Kidney capillary endothelial cell (primary cell): Measurements from ENCODE around the gene KANK3.
"Not testable (repeated sequence)": the region's sequence is repeated elsewhere in the genome, so short reads cannot be mapped to it uniquely, and the experiment has no call there.

ENCODE experiments used
- DNase-seq: peaks from one replicate; pipeline ENCODE4 v3.0.0-alpha.2; 2018; ENCODE audit warnings: low spot score

The KANK3 gene

DNA sequence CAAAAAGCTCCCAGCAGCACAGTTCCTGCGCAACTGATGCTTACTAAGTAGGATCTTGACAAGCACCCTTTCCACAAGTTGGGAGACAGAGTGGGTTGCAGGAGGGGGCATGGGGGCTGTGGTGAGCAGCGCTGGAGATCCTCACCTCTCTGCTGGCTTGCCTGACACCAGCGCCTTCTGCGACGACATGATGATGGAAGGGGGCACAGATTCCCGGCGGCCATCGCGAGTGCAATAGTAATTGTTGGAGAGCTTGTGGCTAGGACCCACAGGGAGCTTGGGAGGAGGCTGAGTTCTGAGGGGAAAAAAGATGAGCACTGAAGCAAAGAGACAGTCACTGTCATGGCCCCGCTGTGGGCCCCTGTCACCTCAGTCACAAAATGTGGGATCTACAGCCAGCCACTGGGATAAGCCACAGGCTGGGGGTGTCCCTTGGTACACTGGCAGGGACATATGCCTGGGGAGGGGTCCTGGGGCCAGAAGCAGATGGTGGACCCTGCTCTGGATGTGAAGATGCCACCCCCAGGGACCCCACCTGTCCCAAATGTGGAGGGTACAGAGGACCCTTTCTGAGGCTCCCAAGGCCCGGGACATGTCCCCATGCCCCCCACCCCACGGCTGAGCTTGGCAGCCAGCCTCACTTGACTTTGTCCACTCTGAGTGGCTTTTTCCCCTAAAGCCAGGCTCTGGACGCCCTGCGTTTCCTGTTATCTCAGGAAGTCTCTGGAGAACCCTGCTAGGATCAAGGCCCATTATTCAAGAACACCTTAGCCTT is 26.5 kb downstream of the KANK3 start:
- DNase-seq: no peak

DNA sequence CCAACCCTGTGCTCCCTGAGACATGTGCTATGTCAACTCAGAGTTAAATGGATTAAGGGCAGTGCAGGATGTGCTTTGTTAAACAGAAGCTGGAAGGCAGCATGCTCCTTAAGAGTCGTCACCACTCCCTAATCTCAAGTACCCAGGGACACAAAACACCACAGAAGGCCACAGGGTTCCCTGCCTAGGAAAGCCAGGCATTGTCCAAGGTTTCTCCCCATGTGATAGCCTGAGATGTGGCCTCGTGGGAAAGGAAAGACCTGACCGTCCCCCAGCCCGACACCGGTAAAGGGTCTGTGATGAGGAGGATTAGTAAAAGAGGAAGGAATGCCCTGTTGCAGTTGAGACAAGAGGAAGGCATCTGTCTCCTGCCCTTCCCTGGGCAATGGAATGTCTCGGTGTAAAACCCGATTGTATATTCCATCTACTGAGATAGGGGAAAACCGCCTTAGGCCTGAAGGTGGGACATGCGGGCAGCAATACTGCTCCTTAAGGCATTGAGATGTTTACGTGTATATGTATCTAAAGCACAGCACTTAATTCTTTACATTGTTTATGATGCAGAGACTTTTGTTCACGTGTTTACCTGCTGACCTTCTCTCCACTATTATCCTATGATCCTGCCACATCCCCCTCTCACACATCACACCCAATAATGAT is 28.0 kb downstream of the KANK3 start:
- DNase-seq: not testable (repeated sequence)

DNA sequence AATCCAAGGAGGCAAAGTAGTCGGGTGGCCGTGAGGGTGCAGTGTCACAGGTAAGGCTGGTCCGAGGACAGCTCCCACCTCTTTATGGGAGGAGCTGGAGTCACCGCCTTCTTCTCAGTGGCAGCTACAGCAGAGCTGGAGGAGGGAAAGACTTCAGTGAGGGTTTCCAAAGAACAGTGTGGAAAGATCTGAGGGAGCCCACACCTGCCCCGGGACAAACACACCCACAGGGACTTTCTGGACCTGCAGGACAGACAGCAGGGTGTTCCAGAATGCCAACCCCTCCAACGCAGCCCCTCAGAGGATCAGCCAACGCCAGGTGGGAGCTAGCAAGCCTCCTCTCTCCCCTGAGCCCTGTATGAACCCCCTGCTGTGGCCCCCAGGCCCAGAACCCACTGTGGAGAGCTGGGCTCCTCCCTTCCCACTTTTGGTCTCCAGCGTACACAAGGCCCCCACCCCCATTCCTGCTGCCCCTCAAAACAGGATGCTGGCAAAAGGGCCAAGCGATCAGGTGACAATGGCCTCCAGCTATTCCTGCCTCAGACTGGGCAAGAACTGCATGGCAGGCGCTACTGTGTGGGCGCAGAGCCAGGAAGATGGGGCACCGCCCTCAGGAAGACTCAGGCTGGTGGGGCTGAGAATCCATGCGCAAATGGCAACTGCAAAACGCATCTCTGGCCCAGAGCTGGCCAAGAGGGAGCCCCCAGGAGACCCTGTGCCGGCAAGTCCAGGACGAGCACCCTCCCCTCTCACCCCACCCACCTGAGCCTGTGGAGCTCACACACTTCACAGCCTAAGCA is 31.4 kb downstream of the KANK3 start:
- DNase-seq: no peak

DNA sequence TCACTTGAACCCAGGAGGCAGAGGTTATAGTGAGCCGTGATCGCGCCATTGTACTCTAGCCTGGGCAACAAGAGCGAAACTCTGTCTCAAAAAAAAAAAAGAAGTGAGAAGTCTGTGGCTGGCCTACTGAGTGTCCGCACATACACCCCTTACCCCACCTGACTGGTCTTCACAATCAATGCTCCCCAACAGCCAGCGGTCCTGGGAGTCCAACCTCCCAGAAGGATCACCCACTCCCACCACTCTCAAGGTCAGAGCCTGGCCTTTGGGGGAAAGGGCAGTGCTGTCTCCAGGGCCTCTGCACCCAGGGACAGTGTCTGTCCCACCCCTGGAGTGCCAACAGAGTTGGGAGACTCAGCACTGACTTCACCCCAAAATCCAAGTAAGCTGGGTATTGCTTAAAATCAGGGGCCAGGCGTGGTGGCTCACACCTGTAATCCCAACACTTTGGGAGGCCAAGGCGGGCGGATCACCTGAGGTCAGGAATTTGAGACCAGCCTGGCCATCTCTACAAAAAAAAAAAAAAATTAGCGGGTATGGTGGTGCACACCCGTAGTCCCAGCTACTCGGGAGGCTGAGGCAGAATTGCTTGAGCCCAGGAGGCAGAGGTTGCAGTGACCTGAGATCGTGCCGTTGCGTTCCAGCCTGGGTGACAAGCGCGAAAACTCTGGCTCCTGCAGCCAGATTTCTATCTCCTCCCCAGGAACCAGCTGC is 32.6 kb downstream of the KANK3 start:
- DNase-seq: no peak

- DNase-seq: no peak
Measured at GRCh38 chr19:8308891-8309291, 34.2 kb downstream of the KANK3 start.

DNA sequence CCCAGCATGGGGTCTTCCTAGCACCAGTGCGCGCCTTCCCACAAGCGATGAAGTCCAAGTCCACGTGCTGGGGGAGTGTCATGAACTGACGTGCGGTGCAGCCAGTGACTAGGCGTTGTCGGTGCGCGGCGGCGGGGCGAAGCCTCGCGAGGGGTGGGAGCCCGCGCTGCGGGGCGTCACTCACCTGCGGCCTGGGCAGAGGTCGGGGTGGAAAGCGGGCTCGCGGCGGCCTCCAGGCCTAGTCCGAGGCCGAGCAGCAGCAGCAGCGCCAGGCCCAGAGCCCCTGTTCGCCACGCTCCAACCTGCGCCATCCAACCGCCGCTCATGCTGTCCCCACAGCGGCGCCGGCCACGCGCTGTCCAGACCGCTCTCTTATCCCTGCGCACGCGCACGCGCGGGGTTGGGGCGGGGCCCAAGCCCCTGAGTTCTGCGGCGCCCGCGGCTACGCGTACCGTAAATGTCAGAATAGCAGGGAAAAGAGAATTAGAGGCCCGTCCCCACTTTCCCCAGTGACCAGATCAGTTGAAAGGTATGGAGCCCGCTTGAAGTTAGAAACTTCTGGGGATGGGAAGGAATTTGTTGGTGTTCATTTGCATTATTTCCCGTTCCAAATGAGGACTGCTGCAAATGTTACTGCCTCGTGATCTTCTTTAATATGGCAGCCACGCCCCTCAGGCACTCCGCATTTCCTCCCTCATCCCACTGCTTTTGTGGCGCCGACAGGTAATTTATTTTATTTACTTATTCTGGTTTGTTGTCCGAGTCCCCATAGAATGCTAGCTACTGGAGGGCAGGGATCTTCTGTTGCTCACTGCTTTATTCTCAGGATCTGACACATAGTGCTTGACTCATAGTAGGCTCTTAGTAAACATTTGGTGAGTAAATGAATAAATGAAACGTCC is 34.8 kb downstream of the KANK3 start, which contains the start of gene CD320:
Gene CD320 (minus strand): TSS at position 394 of the 902 bp plus-strand sequence. CDS start 68 bp downstream, at position 326.
- DNase-seq: peak; percentile 91

- DNase-seq: no peak
Measured at GRCh38 chr19:8307400-8307964, 35.6 kb downstream of the KANK3 start.

- no peak for DNase-seq
Measured at GRCh38 chr19:8306235-8307054, 36.6 kb downstream of the KANK3 start.

DNA sequence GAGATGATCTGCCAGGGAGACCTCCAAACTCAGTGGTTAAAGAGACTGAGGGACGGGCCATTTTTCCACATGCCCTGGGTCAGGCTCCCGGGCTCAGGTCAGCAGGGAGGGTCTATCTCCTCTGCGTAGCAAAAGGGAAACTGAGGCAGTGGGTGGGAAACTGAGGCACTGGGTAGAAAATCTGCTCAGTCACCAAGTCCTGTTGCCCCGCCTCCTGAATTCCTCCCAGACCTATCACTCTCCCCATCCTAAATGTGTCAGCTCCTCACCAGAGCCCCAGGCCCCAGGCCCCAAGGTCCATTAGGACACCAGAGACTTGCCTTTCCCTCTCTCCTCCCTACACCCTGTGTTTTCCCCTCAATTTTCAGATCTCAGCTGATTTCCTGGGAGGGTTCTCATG is 37.3 kb downstream of the KANK3 start:
- no peak for DNase-seq

DNA sequence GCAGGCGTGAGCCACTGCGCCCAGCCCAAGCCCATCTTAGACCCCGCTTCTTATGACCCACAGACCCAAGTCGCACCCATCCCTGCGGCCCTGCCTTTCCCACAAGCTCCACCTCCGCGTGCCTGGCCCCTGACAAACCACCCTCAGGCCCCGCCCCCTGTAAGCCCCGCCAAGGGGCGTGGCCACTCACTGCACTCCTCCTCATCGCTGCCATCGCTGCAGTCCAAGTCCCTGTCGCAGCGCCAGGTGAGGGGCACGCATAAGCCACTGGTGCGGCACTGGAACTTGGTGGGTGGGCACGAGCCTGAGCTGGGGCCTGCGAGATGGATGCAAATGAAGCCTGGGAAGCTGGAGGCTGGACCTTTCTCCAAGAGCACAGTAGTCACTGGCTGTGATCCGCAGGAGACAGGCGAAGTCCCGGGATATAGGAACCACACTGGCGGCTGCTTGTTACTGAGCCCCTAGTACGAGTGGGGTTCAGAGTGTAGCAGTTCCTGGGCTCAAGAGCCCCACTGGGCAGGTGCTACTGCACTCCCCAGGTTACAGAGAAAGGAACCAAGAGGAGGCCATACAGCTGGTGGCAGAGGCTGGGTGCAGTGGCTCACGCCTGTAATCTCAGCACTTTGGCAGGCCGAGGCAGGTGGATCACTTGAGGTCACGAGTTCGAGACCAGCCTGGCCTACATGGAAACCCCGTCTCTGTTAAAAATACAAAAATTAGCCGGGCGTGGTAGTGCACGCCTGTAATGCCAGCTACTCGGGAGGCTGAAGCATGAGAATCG is 38.0 kb downstream of the KANK3 start:
- DNase-seq: no peak

DNA sequence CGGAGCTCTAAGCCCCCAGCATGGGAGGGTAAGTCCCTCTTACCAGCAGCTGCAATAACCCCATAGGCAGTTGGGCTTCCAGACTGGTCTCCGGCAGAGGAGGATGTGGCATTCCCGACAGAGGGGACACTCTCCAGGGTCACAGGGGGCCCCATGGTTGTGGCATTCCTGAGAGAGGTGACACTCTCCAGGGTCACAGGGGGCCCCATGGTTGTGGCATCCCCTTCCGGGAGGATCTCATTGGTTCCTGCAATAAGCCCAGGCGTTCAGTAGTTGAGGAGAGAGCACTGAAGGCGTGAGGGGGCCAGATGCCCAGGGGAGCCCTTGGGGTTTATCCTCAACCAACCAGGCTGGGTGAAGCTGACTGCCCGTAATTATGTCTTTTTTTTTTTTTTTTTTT is 40.3 kb downstream of the KANK3 start:
- no peak for DNase-seq

DNA sequence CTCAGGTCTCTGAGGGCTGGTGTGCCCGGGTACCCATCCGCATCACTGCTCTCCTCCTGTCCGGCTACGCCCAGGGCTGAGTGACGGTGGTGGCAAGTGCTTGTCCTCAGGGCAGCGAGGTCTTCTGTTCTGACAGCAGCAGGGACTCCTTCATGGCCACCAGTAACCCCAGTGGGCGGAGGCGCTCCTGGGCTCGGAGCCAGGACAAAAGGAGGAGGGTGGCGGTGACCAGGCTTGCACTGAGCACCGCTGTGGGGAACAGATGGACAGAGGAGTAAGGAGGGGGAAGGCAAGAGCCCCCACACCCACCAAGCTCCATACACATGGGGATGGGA is 40.7 kb downstream of the KANK3 start:
- DNase-seq: no peak

- not testable (repeated sequence) for DNase-seq
Measured at GRCh38 chr19:8291337-8291736, 51.7 kb downstream of the KANK3 start.

- not testable (repeated sequence) for DNase-seq
Measured at GRCh38 chr19:8276508-8276907, 66.6 kb downstream of the KANK3 start.
